ENCODE data around the gene AP2B1.

AP2B1 gene

DNA sequence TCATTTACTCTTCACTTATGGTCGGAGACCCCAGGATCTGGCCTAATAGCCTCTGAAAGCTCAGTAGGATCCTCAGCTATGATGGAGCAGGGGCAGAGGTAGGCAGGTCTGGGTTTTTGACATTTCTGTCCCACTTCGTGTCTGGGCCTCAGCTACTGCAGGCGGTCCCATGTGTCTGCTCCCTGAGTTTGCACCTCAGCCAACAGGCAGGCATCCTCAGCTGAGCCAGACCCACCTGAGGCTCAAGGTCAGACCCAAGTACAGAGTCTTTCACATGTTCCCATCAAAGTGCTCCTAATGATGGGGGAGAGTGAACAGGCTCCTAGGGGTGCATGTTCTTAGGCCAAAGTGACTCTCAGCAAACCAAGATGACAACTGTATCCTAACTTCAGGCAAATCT is 141.4 kb downstream of the AP2B1 start:
- no peak for DNase-seq (ENCODE audit: low read depth)
- no peak overlapping the region for H3K4me3 ChIP-seq (ENCODE audit: low read length)
- TF ChIP-seq, protein P1, sequence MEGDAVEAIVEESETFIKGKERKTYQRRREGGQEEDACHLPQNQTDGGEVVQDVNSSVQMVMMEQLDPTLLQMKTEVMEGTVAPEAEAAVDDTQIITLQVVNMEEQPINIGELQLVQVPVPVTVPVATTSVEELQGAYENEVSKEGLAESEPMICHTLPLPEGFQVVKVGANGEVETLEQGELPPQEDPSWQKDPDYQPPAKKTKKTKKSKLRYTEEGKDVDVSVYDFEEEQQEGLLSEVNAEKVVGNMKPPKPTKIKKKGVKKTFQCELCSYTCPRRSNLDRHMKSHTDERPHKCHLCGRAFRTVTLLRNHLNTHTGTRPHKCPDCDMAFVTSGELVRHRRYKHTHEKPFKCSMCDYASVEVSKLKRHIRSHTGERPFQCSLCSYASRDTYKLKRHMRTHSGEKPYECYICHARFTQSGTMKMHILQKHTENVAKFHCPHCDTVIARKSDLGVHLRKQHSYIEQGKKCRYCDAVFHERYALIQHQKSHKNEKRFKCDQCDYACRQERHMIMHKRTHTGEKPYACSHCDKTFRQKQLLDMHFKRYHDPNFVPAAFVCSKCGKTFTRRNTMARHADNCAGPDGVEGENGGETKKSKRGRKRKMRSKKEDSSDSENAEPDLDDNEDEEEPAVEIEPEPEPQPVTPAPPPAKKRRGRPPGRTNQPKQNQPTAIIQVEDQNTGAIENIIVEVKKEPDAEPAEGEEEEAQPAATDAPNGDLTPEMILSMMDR (IDR thresholded peaks at IDR 0.05; ENCODE audit: insufficient read depth, low read depth, low read length, missing control alignments) = no peak

DNA sequence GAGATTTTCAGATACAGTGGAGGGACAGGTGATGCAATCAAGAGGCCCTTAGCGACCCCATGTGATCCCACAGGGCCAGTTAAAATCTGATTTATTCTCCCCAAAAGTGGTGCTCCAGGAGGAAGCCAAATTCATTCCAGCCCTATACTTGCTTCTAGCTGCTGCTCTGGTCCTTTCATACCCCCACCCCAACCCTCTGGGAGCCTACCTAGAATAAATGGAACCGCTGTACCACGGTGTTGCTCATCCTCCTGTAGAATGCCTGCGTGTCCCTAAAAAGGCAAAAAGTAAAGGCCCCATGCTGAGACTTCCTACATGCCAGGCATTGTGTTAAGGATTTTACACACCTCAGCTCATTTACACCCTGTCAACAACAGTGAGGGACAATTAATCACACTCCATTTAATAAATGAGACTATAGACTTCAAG is 142.3 kb downstream of the AP2B1 start:
- H3K4me3 ChIP-seq (ENCODE audit: low read length) = no peak overlapping the region
- no peak for DNase-seq (ENCODE audit: low read depth)
- TF ChIP-seq, protein P1 (IDR thresholded peaks at IDR 0.05; ENCODE audit: insufficient read depth, low read depth, low read length, missing control alignments) = no peak

DNA sequence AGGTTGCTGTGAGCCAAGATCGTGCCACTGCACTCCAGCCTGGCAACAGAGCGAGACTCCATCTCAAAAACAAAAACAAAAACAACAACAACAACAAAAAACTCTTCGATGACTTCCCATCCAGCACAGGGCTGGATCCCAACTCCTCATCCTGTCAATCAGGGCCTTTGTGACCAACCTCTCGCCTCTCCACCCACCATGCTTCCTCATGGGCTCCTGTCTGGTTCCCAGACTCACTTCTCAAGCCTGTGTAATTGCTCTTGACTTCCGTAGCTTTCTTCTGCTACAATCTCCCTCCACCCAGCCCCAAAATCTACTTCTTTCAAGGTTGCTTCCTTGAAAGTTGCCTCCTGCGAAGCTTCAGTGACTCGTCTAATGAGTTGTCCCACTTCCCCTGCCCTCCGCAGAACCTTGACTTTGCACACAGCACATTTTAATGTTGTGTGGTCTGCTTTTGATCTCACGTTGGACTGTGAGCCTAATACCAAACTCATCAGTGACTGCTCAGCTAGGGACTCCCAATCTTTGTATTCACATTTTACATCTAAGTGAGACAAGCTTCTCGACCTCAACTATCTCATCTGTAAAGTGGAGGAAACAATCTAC is 143.4 kb downstream of the AP2B1 start:
- no peak overlapping the region for H3K4me3 ChIP-seq (ENCODE audit: low read length)
- no peak for DNase-seq (ENCODE audit: low read depth)
- TF ChIP-seq, protein P1 (IDR thresholded peaks at IDR 0.05; ENCODE audit: insufficient read depth, low read depth, low read length, missing control alignments) = no peak

DNA sequence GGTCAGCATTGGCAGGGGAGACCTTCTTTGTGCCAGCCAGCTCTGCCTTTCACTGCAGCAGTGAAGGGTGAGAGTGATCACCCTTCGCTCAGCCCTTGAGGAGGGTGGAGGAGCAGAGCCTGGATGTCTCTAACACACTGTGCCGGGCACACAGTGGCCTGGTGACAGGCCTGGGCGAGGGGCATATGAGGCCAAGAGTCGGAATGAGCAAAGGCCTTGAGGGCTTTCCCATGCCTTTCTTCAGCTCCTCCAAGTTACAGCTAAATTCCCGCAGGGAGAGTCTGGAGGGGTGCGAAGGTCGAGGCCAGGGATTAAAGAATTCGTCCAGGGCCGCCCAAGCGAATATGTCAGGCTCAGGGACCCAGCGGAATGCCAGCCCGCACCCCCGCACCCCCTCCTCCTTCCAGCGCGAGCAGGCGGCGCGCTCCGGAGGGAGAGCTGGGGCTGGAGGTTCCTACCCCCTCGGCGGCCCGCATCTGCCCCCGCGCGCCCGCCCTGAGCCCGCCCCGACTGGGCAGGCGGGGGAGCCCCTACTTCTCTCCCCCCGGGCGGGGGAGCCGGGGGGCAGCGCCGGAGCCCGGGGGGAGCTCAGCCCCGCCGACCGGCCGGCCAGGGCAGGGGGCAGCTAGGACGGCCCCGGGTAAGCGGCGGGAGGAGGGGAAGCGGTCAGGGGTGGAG is 144.3 kb downstream of the AP2B1 start, which contains the start of gene RASL10B:
TSS of gene RASL10B (plus strand) at position 401 of the 678 bp plus-strand sequence. CDS start 3,546 bp downstream, outside the sequence.
- TF ChIP-seq, protein P1 (IDR thresholded peaks at IDR 0.05; ENCODE audit: insufficient read depth, low read depth, low read length, missing control alignments) = no peak

DNA sequence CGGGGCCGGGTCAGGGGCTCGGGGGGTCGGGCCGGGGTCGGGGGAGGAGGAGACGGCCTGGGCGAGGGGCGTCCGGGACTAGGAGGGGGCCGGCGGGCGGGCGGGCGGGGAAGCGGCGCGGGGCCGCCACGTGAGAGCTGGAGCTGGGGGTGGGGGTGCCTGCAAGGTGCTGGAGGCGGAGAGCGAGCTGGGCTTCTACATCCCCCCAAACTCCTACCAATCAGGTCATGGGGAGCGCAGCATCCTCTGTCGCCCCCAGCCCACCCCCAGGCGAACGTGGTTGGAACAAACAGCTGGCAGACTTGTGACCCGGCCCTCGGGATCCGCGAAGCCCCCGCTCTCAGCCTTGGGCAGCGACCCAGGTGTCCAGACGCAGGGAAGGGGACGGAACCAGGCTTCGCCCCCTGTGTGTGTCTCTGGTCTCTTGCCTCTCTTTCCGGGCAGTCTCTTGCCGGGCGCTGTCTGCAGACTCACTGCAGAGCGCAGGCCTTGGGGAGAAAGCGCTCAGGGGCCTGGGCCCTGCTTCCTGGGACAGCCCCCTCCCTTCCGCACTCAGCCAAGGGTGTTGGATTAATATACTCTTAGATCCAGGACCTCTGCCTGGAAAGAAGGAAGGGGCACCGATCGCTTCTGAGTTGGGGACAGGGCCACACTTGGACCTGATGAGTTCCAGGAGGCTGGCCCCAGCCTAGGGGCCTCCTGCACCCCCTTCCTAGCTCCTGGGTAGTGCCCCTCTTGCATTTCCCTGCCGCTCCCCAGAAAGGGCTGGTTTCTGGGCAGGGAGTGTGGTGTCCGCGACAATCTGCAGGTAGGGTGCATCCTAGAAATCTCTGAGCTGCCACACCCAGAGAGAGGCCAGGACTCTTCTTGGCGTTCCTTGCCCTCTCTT is 145.0 kb downstream of the AP2B1 start:
- DNase-seq (ENCODE audit: low read depth) = no peak
- TF ChIP-seq, protein P1 (IDR thresholded peaks at IDR 0.05; ENCODE audit: insufficient read depth, low read depth, low read length, missing control alignments) = no peak
- peak overlapping the region; percentile 34 for H3K4me3 ChIP-seq (ENCODE audit: low read length)

More for the DNA sequence above, 144.3 kb downstream of the AP2B1 start, which contains the start of gene RASL10B:
- H3K4me3 ChIP-seq (ENCODE audit: low read length) = peak within 1 kb of the TSS; percentile 34
- peak; percentile 39 for DNase-seq (ENCODE audit: low read depth)

DNA sequence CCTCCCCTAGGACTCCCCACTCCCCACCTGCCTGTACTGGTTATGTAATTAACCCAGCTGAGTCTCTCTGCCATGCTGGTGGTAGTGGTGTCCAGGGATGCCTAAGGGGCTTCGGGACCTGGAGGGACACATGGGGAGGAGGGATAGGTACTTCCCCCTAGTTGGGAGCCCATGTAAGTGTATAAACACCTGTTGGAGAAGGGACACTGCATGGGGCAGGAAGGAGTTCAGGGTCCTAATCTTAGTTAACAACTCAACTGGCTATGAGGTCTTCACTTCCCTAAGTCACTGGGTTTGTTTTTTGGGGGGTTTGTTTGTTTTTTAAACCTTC is 145.6 kb downstream of the AP2B1 start:
- TF ChIP-seq, protein P1 (IDR thresholded peaks at IDR 0.05; ENCODE audit: insufficient read depth, low read depth, low read length, missing control alignments) = no peak
- no peak overlapping the region for H3K4me3 ChIP-seq (ENCODE audit: low read length)

More for the DNA sequence above, 145.6 kb downstream of the AP2B1 start:
- DNase-seq (ENCODE audit: low read depth) = no peak
